ENCODE measurements around the gene CLDN20. TPM values are rescaled to one million over a fixed set of nuclear protein-coding genes. Genes with fewer than 3 reads are reported as not detected.
"Not testable (repeated sequence)": the region's sequence is repeated elsewhere in the genome, so short reads cannot be mapped to it uniquely, and the experiment has no call there.

CLDN20 gene
- total and polyA plus RNA-seq, 9 donors: 0.12 to 1.2 (median 0.60) TPM; not detected in 2

- no peaks in the 10 kb centered on the region for H3K4me1 ChIP-seq (ENCODE audit: control insufficient read depth, insufficient read depth, low read length)
- H3K4me3 ChIP-seq (ENCODE audit: low read length): no peak overlapping the region
- H3K9me3 ChIP-seq (replicated peaks; ENCODE audit: control insufficient read depth, low read depth, low read length): no peaks in the 10 kb centered on the region
- peaks cover 9% of the 10 kb centered on the region for H3K36me3 ChIP-seq (ENCODE audit: control insufficient read depth, insufficient read depth, low read length)
- H3K27ac ChIP-seq (ENCODE audit: low read length): no peak overlapping the region
- 76% methylated on average over 2 of the region's 2 CpGs for WGBS (ENCODE audit: insufficient coverage)
- no peaks in the 10 kb centered on the region for H3K27me3 ChIP-seq (ENCODE audit: control insufficient read depth, insufficient read depth, low read length)
- DNase-seq: no peak
Observed at GRCh38 chr6:155306958-155307357, 43.1 kb downstream of the CLDN20 start.

DNA sequence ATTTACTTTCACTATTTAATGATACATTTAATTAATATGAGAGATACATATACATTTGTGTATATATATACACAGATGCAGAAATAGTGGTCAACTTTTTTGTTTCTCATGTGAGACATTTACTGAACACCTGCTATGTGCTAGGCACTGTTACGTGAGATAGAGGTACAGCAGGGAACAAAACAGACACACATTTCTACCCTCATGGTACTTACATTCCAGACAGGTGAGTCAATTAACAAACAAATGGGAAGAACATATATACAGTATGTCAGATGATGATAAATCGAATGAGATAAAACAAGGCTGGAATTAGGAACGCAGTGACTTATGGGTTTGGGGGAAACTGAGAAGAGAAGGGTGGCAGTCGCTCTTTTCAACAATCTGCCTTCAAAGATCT lies 45.3 kb downstream of the CLDN20 start:
- H3K4me3 ChIP-seq (ENCODE audit: low read length): no peak overlapping the region
- no peak for DNase-seq
- no peaks in the 10 kb centered on the region for H3K27me3 ChIP-seq (ENCODE audit: control insufficient read depth, insufficient read depth, low read length)
- H3K27ac ChIP-seq (ENCODE audit: low read length): no peak overlapping the region
- no peaks in the 10 kb centered on the region for H3K4me1 ChIP-seq (ENCODE audit: control insufficient read depth, insufficient read depth, low read length)
- peaks cover 7% of the 10 kb centered on the region for H3K36me3 ChIP-seq (ENCODE audit: control insufficient read depth, insufficient read depth, low read length)
- H3K9me3 ChIP-seq (replicated peaks; ENCODE audit: control insufficient read depth, low read depth, low read length): no peaks in the 10 kb centered on the region
- no CpG with 5 or more reads among the region's 4 CpGs for WGBS (ENCODE audit: insufficient coverage)

DNA sequence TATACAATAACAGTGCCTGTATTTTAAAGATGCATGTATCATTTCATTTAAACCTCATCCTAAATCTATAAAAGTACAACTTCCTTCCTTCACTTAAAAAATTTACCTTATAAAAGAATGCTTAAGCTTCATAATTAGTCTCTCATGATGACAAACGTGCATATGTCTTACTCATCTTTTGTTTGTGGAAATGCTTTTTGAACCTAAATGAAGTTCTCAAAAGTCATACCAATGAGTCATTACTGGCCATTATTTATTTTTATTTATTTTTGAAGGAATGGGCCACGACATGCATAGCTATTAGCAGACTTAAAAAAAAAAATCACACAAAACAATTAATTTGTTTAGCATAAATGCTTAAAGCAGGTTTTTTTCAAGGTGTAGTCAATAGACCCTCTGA lies 46.8 kb downstream of the CLDN20 start:
- WGBS (ENCODE audit: insufficient coverage): no CpG with 5 or more reads among the region's 2 CpGs
- DNase-seq: no peak
- Histone ChIP-seq H3K36me3 (ENCODE audit: control insufficient read depth, insufficient read depth, low read length) (peaks cover 7% of the 10 kb centered on the region), H3K4me3 (ENCODE audit: low read length) (no peak overlapping the region), H3K27me3 (ENCODE audit: control insufficient read depth, insufficient read depth, low read length) (no peaks in the 10 kb centered on the region), H3K27ac (ENCODE audit: low read length) (no peak overlapping the region), H3K4me1 (ENCODE audit: control insufficient read depth, insufficient read depth, low read length) (no peaks in the 10 kb centered on the region), H3K9me3 (replicated peaks; ENCODE audit: control insufficient read depth, low read depth, low read length) (no peaks in the 10 kb centered on the region)

- Histone ChIP-seq H3K4me3 (ENCODE audit: low read length) (no peak overlapping the region), H3K9me3 (replicated peaks; ENCODE audit: control insufficient read depth, low read depth, low read length) (no peaks in the 10 kb centered on the region), H3K36me3 (ENCODE audit: control insufficient read depth, insufficient read depth, low read length) (peaks cover 7% of the 10 kb centered on the region), H3K4me1 (ENCODE audit: control insufficient read depth, insufficient read depth, low read length) (no peaks in the 10 kb centered on the region), H3K27me3 (ENCODE audit: control insufficient read depth, insufficient read depth, low read length) (no peaks in the 10 kb centered on the region), H3K27ac (ENCODE audit: low read length) (no peak overlapping the region)
- 81% methylated on average over 4 of the region's 6 CpGs for WGBS (ENCODE audit: insufficient coverage)
- DNase-seq: no peak
Observed at GRCh38 chr6:155311086-155311485, 47.3 kb downstream of the CLDN20 start.

DNA sequence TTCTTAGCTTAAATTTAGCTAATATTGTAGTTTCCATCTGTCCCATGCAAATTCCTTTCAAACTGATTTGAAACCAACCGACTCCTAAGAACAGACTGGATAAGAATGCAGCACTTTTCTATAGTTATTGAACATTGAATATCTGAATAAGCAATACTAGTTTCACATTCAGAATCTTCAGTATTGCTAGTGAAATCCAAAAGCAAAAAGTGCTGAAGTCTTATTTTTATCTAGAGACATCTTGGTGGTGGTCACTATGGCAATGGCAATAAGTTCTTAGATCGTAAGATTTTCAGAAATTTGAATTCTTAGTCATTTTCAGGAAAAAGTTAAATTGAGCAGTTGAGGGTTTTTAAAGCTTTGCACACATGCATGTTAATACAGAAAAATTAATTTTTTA lies 47.8 kb downstream of the CLDN20 start:
- Histone ChIP-seq H3K4me1 (ENCODE audit: control insufficient read depth, insufficient read depth, low read length) (no peaks in the 10 kb centered on the region), H3K36me3 (ENCODE audit: control insufficient read depth, insufficient read depth, low read length) (peaks cover 7% of the 10 kb centered on the region), H3K9me3 (replicated peaks; ENCODE audit: control insufficient read depth, low read depth, low read length) (no peaks in the 10 kb centered on the region), H3K27me3 (ENCODE audit: control insufficient read depth, insufficient read depth, low read length) (no peaks in the 10 kb centered on the region), H3K27ac (ENCODE audit: low read length) (no peak overlapping the region), H3K4me3 (ENCODE audit: low read length) (no peak overlapping the region)
- no CpG with 5 or more reads among the region's 2 CpGs for WGBS (ENCODE audit: insufficient coverage)
- no peak for DNase-seq

DNA sequence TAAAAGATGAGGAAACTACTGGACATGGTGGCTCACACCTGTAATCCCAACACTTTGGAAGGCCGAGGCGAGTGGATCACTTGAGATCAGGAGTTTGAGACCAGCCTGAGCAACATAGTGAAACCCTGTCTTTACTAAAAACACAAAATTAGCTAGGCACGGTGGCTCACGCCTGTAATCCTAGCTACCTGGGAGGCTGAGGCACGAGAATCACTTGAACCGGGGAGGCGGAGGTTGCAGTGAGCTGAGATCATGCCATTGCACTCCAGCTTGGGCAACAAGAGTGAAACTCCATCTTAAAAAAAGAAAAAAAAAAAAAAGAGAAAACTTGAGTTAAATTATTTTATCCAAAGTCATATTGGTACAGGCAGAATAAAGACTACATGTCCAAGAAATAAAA lies 49.1 kb downstream of the CLDN20 start:
- H3K36me3 ChIP-seq (ENCODE audit: control insufficient read depth, insufficient read depth, low read length); H3K27ac ChIP-seq (ENCODE audit: low read length); H3K4me3 ChIP-seq (ENCODE audit: low read length); H3K27me3 ChIP-seq (ENCODE audit: control insufficient read depth, insufficient read depth, low read length); H3K9me3 ChIP-seq (replicated peaks; ENCODE audit: control insufficient read depth, low read depth, low read length); H3K4me1 ChIP-seq (ENCODE audit: control insufficient read depth, insufficient read depth, low read length); DNase-seq: not testable (repeated sequence)
- WGBS (ENCODE audit: insufficient coverage): 82% methylated on average over 4 of the region's 7 CpGs

- Histone ChIP-seq H3K4me3 (ENCODE audit: low read length) (peak overlapping the region; percentile 87), H3K27ac (ENCODE audit: low read length) (peak overlapping the region; percentile 60), H3K36me3 (ENCODE audit: control insufficient read depth, insufficient read depth, low read length) (peaks cover 7% of the 10 kb centered on the region), H3K4me1 (ENCODE audit: control insufficient read depth, insufficient read depth, low read length) (no peaks in the 10 kb centered on the region), H3K9me3 (replicated peaks; ENCODE audit: control insufficient read depth, low read depth, low read length) (no peaks in the 10 kb centered on the region), H3K27me3 (ENCODE audit: control insufficient read depth, insufficient read depth, low read length) (no peaks in the 10 kb centered on the region)
- peak; percentile 16 for DNase-seq
- WGBS (ENCODE audit: insufficient coverage): 0% methylated on average over 6 of the region's 15 CpGs
Observed at GRCh38 chr6:155313602-155314091, 49.8 kb downstream of the CLDN20 start.

GRCh38 chr6:155314092-155314772 lies 50.4 kb downstream of the CLDN20 start, which contains the start of gene TFB1M:
TFB1M (minus strand) TSS chr6:155314484; CDS start chr6:155314428, 56 bp downstream.
- H3K9me3 ChIP-seq (replicated peaks; ENCODE audit: control insufficient read depth, low read depth, low read length): no peaks in the 10 kb centered on the region
- DNase-seq: peak; percentile 99
- H3K36me3 ChIP-seq (ENCODE audit: control insufficient read depth, insufficient read depth, low read length): peaks cover 5% of the 10 kb centered on the region
- under 1% methylated on average over 44 of the region's 52 CpGs for WGBS (ENCODE audit: insufficient coverage)
- peak within 1 kb of the TSS; percentile 87 for H3K4me3 ChIP-seq (ENCODE audit: low read length)
- no peaks in the 10 kb centered on the region for H3K27me3 ChIP-seq (ENCODE audit: control insufficient read depth, insufficient read depth, low read length)
- H3K4me1 ChIP-seq (ENCODE audit: control insufficient read depth, insufficient read depth, low read length): no peaks in the 10 kb centered on the region
- H3K27ac ChIP-seq (ENCODE audit: low read length): peak within 1 kb of the TSS; percentile 87

DNA sequence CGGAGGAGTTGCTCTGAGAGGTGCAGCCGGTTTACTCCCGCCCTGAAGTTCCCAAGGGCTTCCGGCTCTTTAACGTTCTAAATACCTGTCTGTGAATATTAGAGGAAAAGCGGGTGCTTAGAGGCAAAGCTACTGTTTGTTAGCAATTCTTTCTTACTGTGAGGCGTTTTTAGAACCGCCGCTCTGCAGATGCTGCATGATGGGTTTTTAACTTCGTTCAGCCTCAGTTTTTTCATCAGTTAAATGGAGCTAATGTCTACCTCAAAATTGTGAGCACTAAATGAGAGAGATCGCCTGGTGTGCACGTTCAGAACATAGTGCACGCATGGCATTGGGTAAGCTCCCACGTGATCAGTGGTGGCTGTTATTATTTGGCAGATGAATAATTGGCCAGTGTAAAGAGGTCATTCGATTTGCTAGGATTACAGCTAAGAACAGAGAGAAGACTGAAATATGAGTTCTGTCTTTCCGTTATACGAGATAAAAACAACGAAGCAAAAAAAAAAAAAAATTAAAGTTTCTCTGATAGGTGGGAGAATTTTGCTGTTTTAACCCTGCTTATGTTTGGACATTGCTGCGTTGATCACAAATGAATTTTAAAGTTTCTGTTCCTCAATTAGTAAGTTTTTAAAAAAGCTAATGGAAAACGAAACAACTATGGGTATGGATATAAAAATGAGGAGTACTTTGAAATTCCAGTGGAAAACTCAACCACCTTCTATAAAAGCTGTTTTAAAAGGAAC lies 51.1 kb downstream of the CLDN20 start:
- peak overlapping the region; percentile 87 for H3K4me3 ChIP-seq (ENCODE audit: low read length)
- no peak for DNase-seq
- H3K9me3 ChIP-seq (replicated peaks; ENCODE audit: control insufficient read depth, low read depth, low read length): no peaks in the 10 kb centered on the region
- peaks cover 2% of the 10 kb centered on the region for H3K36me3 ChIP-seq (ENCODE audit: control insufficient read depth, insufficient read depth, low read length)
- no peaks in the 10 kb centered on the region for H3K27me3 ChIP-seq (ENCODE audit: control insufficient read depth, insufficient read depth, low read length)
- H3K4me1 ChIP-seq (ENCODE audit: control insufficient read depth, insufficient read depth, low read length): no peaks in the 10 kb centered on the region
- peak overlapping the region; percentile 87 for H3K27ac ChIP-seq (ENCODE audit: low read length)
- WGBS (ENCODE audit: insufficient coverage): 0% methylated on average over 14 of the region's 20 CpGs

- Histone ChIP-seq H3K4me1 (ENCODE audit: control insufficient read depth, insufficient read depth, low read length) (no peaks in the 10 kb centered on the region), H3K27ac (ENCODE audit: low read length) (no peak overlapping the region), H3K36me3 (ENCODE audit: control insufficient read depth, insufficient read depth, low read length) (peaks cover 2% of the 10 kb centered on the region), H3K4me3 (ENCODE audit: low read length) (no peak overlapping the region), H3K9me3 (replicated peaks; ENCODE audit: control insufficient read depth, low read depth, low read length) (no peaks in the 10 kb centered on the region), H3K27me3 (ENCODE audit: control insufficient read depth, insufficient read depth, low read length) (no peaks in the 10 kb centered on the region)
- DNase-seq: no peak
- WGBS (ENCODE audit: insufficient coverage): no CpG with 5 or more reads among the region's 3 CpGs
Observed at GRCh38 chr6:155315516-155315871, 51.7 kb downstream of the CLDN20 start.
